ENCODE measurements around the gene BACE2.

The BACE2 gene

DNA sequence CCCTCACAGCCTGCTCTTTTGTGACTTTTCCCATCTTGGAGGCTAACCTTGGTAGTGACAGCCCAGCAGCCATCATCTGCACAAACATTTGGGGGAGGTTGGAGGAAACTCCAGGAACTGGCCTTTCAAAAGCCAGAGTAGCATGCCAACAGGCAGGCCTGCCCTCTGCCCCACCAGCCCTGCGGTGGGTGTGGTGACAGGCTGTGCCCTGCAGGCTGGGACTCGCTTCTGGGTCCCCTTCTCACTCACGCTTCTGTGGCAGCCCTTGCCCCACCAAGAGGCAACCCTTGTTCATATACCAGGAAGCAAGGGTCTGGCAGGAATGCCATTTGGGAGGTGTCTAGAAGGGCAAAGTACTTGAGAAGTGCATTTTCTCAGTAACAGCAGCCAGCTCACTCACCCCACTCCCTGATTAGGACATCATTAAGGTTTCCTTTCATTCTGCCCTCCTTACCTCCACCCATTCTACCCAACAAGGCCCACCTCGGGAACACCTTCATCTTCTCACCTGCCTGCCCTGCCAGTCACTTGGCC, 127.8 kb downstream of the BACE2 start:
- Histone ChIP-seq H3K27me3 (ENCODE audit: insufficient read depth, poor library complexity, severe bottlenecking) (no peaks in the 10 kb centered on the region), H3K27ac (replicated peaks) (no peak overlapping the region), H3K4me3 (replicated peaks; ENCODE audit: insufficient read depth, low read length) (no peak overlapping the region)
- TF ChIP-seq GABPA (IDR thresholded peaks at IDR 0.05; ENCODE audit: low read depth) (no peak), SPI1 (IDR thresholded peaks at IDR 0.05; ENCODE audit: borderline replicate concordance, low read depth) (no peak), POLR2AphosphoS5 (IDR thresholded peaks at IDR 0.05; ENCODE audit: low read depth) (no peak)
- TF ChIP-seq, protein P1, sequence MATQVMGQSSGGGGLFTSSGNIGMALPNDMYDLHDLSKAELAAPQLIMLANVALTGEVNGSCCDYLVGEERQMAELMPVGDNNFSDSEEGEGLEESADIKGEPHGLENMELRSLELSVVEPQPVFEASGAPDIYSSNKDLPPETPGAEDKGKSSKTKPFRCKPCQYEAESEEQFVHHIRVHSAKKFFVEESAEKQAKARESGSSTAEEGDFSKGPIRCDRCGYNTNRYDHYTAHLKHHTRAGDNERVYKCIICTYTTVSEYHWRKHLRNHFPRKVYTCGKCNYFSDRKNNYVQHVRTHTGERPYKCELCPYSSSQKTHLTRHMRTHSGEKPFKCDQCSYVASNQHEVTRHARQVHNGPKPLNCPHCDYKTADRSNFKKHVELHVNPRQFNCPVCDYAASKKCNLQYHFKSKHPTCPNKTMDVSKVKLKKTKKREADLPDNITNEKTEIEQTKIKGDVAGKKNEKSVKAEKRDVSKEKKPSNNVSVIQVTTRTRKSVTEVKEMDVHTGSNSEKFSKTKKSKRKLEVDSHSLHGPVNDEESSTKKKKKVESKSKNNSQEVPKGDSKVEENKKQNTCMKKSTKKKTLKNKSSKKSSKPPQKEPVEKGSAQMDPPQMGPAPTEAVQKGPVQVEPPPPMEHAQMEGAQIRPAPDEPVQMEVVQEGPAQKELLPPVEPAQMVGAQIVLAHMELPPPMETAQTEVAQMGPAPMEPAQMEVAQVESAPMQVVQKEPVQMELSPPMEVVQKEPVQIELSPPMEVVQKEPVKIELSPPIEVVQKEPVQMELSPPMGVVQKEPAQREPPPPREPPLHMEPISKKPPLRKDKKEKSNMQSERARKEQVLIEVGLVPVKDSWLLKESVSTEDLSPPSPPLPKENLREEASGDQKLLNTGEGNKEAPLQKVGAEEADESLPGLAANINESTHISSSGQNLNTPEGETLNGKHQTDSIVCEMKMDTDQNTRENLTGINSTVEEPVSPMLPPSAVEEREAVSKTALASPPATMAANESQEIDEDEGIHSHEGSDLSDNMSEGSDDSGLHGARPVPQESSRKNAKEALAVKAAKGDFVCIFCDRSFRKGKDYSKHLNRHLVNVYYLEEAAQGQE (IDR thresholded peaks at IDR 0.05; ENCODE audit: insufficient replicate concordance, low read depth) = no peak
- TF ChIP-seq, protein P2, sequence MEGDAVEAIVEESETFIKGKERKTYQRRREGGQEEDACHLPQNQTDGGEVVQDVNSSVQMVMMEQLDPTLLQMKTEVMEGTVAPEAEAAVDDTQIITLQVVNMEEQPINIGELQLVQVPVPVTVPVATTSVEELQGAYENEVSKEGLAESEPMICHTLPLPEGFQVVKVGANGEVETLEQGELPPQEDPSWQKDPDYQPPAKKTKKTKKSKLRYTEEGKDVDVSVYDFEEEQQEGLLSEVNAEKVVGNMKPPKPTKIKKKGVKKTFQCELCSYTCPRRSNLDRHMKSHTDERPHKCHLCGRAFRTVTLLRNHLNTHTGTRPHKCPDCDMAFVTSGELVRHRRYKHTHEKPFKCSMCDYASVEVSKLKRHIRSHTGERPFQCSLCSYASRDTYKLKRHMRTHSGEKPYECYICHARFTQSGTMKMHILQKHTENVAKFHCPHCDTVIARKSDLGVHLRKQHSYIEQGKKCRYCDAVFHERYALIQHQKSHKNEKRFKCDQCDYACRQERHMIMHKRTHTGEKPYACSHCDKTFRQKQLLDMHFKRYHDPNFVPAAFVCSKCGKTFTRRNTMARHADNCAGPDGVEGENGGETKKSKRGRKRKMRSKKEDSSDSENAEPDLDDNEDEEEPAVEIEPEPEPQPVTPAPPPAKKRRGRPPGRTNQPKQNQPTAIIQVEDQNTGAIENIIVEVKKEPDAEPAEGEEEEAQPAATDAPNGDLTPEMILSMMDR (IDR thresholded peaks at IDR 0.05; ENCODE audit: insufficient read depth, low read length) = no peak
- no peak for DNase-seq (ENCODE audit: low read depth in 1 of 2, low spot score in 1 of 2)

DNA sequence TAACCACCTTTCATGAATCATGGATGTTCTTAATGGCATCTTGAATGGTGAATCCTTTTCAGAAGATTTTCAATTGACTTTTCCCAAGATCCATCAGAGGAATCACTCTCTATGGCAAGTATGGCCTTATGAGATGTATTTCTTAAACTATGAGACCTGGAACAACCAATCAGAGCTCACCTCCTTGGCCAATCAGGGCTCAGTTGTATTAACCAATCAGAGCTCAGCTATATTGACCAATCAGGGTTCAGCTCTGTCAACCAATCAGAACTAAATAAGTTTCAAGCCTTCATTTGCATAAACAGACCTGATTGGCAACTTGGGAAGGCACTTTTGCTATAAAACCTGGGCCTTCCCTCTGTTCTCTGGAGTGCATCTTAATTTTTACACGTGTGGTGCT, 135.0 kb downstream of the BACE2 start:
- Histone ChIP-seq H3K27ac (replicated peaks) (no peak overlapping the region), H3K4me3 (replicated peaks; ENCODE audit: insufficient read depth, low read length) (no peak overlapping the region), H3K27me3 (ENCODE audit: insufficient read depth, poor library complexity, severe bottlenecking) (no peaks in the 10 kb centered on the region)
- TF ChIP-seq SPI1 (IDR thresholded peaks at IDR 0.05; ENCODE audit: borderline replicate concordance, low read depth) (no peak), GABPA (IDR thresholded peaks at IDR 0.05; ENCODE audit: low read depth) (no peak), POLR2AphosphoS5 (IDR thresholded peaks at IDR 0.05; ENCODE audit: low read depth) (no peak)
- TF ChIP-seq, protein P2 (IDR thresholded peaks at IDR 0.05; ENCODE audit: insufficient read depth, low read length) = no peak
- TF ChIP-seq, protein P1 (IDR thresholded peaks at IDR 0.05; ENCODE audit: insufficient replicate concordance, low read depth) = no peak
- no peak for DNase-seq (ENCODE audit: low read depth in 1 of 2, low spot score in 1 of 2)

DNA sequence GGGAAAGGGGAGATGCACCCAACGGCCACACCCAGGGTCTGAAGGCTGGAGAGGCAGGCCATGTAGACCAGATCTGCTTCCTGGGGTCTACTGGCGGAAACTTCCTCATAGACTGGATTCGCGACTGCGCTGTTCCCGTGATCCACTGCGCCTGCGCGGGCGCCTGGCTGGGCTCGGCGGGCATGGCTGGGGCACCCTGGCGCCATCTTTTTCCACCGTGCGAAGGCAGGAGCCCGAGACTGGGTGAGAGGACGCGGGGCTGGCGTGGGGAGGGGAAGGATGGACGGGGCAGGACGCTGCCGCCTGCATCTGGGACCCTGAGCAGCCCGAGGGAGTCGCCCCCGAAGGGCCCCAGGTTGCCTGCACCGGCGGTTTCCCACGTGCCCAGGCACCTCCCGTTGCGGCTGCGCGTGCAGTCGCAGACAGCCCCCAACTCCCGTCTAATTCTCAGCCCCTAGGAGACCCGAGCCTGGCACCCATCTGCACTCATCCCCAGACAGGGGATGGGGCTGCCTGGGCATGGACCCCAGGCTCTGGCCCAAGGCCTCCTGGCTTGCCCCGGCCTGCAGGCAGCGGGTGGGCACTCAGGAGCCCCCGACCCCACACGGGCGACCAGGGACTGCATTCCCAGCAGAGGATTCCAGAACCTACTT, 136.2 kb downstream of the BACE2 start:
- DNase-seq (ENCODE audit: low read depth in 1 of 2, low spot score in 1 of 2) = no peak
- TF ChIP-seq SPI1 (IDR thresholded peaks at IDR 0.05; ENCODE audit: borderline replicate concordance, low read depth) (no peak), GABPA (IDR thresholded peaks at IDR 0.05; ENCODE audit: low read depth) (no peak), POLR2AphosphoS5 (IDR thresholded peaks at IDR 0.05; ENCODE audit: low read depth) (no peak)
- TF ChIP-seq, protein P1 (IDR thresholded peaks at IDR 0.05; ENCODE audit: insufficient replicate concordance, low read depth) = no peak
- TF ChIP-seq, protein P2 (IDR thresholded peaks at IDR 0.05; ENCODE audit: insufficient read depth, low read length) = no peak
- Histone ChIP-seq H3K27me3 (ENCODE audit: insufficient read depth, poor library complexity, severe bottlenecking) (no peaks in the 10 kb centered on the region), H3K4me3 (replicated peaks; ENCODE audit: insufficient read depth, low read length) (no peak overlapping the region), H3K27ac (replicated peaks) (no peak overlapping the region)
